GM19468 (cell line): ENCODE measurements around the gene CRIP1.

ENCODE experiments used
- ATAC-seq: cut with Tn5 transposase; IDR thresholded peaks from one replicate; pipeline ENCODE4 v1.9.1; 2021; ENCODE audit warnings: mild to moderate bottlenecking, moderate library complexity, moderate number of reproducible peaks; ENCODE audit not compliant: unreplicated experiment; ENCODE audit errors: extremely low read depth

CRIP1 gene

GRCh38 chr14:105529569-105530284 lies 43.0 kb downstream of the CRIP1 start:
- no peak for ATAC-seq

- ATAC-seq = no peak
Observed at GRCh38 chr14:105530285-105531087, 43.8 kb downstream of the CRIP1 start.

GRCh38 chr14:105531088-105531893 lies 44.6 kb downstream of the CRIP1 start:
- ATAC-seq = no peak

- ATAC-seq = no peak
Observed at GRCh38 chr14:105531894-105532623, 45.4 kb downstream of the CRIP1 start.

GRCh38 chr14:105532735-105533141 lies 46.1 kb downstream of the CRIP1 start:
- no peak for ATAC-seq

GRCh38 chr14:105533391-105533790 lies 46.7 kb downstream of the CRIP1 start:
- ATAC-seq = no peak

GRCh38 chr14:105533811-105534498 lies 47.3 kb downstream of the CRIP1 start:
- ATAC-seq = no peak

- ATAC-seq = no peak
Observed at GRCh38 chr14:105534586-105534985, 47.9 kb downstream of the CRIP1 start.

- ATAC-seq = no peak
Observed at GRCh38 chr14:105536051-105536450, 49.4 kb downstream of the CRIP1 start.

GRCh38 chr14:105536691-105537579 lies 50.2 kb downstream of the CRIP1 start:
- ATAC-seq = no peak

GRCh38 chr14:105537580-105538474 lies 51.1 kb downstream of the CRIP1 start:
- ATAC-seq = no peak
